Measurements from ENCODE around the gene NR2E3.

Gene NR2E3

DNA sequence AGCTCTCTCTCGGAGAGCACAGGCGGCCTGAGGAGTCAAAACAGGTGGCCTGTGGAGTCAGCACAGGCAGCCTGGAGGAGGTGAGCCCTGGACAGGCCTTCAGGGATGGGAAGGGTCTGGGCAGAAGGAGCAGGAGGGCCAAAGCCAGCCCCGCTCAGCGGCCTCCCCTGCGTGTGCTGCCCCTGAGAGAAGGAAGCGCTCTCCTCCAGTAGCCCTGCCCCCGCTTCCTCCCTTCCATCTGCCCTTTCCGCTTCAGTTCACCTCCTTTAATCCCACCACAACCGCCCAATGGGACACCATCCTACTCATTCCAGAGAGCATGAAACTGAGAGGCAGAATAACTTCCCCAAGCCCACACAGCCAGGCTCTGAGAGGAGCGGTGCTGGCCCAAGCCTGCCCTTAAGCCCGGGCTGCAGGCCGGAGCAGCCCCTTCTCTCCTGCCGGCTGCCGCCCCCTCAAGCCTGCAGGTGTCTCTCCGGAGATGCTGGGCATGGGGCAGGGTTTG, 3.2 kb upstream of the NR2E3 start:
- Histone ChIP-seq H3K27ac (ENCODE audit: low read depth, low read length, severe bottlenecking) (peak overlapping the region; percentile 16), H3K4me3 (ENCODE audit: extremely low read depth, insufficient read depth, low read length, poor library complexity, severe bottlenecking) (no peak overlapping the region), H3K36me3 (ENCODE audit: control insufficient read depth, insufficient read depth, low read length) (no peaks in the 10 kb centered on the region), H3K9me3 (ENCODE audit: control insufficient read depth, low read length) (no peaks in the 10 kb centered on the region), H3K4me1 (ENCODE audit: control insufficient read depth, insufficient read depth, low read length, poor library complexity, severe bottlenecking) (peaks cover 27% of the 10 kb centered on the region)
- 26 to 28% methylated on average over 10 to 12 of the region's 15 CpGs for WGBS, 2 experiments (ENCODE audit: insufficient coverage in 2 of 2)

DNA sequence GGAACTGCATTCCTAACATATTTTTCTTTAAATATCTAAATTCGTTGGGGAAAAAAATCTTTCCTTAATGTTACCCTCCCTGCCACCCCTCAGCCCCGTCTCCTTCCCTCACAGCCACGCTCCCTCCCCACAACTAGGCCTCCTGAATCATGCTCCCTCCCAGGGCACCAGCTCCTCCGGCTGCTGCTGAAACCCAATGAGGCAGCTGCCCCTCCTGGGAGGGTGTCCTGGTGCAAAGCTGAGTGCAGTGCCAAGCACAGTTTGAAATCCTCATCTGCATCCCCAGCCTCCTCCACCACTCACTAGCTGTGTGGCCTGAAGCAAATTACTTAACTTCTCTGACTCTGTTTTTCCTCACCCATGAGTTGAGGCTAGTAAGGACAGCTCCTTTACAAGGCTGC, 2.7 kb upstream of the NR2E3 start:
- H3K27ac ChIP-seq (ENCODE audit: low read depth, low read length, severe bottlenecking): no peak overlapping the region
- 38 to 49% methylated on average over 2 to 4 of the region's 4 CpGs for WGBS, 2 experiments (ENCODE audit: insufficient coverage in 2 of 2)
- no peak overlapping the region for H3K4me3 ChIP-seq (ENCODE audit: extremely low read depth, insufficient read depth, low read length, poor library complexity, severe bottlenecking)
- H3K9me3 ChIP-seq (ENCODE audit: control insufficient read depth, low read length): no peaks in the 10 kb centered on the region
- H3K4me1 ChIP-seq (ENCODE audit: control insufficient read depth, insufficient read depth, low read length, poor library complexity, severe bottlenecking): peaks cover 27% of the 10 kb centered on the region
- no peaks in the 10 kb centered on the region for H3K36me3 ChIP-seq (ENCODE audit: control insufficient read depth, insufficient read depth, low read length)

DNA sequence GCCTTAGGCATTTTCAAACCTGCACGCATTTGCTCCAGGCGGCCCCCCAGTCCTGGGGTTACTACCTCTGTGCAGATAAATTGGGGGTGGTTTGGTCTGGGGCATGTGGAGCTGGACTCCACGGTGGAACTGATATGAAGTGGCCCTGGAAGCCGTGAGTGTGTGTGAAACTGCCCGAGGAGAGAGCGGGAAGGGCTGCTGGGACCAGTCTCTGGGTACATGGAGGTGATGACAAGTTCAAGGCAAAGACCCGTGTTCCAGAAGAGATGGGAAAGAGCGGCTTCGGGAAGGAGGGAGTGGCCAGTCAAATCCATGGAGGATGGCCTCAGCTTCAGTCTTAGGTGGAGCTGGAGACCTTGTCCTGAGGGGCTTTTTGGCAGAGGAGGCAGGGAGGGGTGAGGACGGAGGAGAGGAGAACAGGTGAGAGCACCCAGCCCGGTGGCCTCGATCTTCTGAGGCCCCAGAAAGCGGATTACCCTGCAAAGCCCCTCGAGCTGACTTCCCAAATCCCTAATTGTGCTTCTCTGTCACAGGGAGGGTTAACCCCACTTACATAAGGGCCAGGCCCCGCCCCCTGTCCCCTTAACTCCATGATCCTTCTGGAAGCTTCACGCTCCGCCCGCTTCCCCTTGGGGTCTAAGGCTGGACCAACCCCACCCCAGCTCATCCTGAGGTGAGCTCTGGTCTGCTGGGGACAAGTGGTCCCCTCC, 1.9 kb upstream of the NR2E3 start:
- H3K4me3 ChIP-seq (ENCODE audit: extremely low read depth, insufficient read depth, low read length, poor library complexity, severe bottlenecking): no peak overlapping the region
- peaks cover 27% of the 10 kb centered on the region for H3K4me1 ChIP-seq (ENCODE audit: control insufficient read depth, insufficient read depth, low read length, poor library complexity, severe bottlenecking)
- H3K27ac ChIP-seq (ENCODE audit: low read depth, low read length, severe bottlenecking): no peak overlapping the region
- WGBS, 2 experiments (ENCODE audit: insufficient coverage in 2 of 2): 89 to 92% methylated on average over 12 of the region's 18 CpGs
- no peaks in the 10 kb centered on the region for H3K36me3 ChIP-seq (ENCODE audit: control insufficient read depth, insufficient read depth, low read length)
- no peaks in the 10 kb centered on the region for H3K9me3 ChIP-seq (ENCODE audit: control insufficient read depth, low read length)

DNA sequence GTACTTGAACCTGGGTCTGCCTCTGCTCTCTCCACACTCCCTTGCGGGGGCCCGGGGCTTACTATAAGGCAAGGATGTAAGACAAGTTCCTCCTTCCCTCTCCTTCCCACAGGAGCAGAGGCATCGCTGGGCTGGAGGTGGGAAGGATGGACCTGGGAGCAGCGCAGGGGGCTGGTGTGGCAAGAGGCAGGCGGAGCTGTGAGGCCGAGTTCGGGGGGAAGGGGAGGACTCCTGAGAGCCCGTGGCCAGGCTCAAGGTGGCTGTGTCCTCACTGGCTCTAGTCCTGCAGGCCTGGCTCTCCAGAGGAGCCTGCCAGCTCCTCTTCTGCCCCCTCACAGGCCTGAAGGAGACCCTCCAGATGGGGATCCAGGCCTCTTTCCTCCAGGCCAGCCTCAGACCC, 1.0 kb upstream of the NR2E3 start:
- WGBS, 2 experiments (ENCODE audit: insufficient coverage in 2 of 2): 70 to 72% methylated on average over 2 to 5 of the region's 8 CpGs
- no peak overlapping the region for H3K4me3 ChIP-seq (ENCODE audit: extremely low read depth, insufficient read depth, low read length, poor library complexity, severe bottlenecking)
- no peaks in the 10 kb centered on the region for H3K9me3 ChIP-seq (ENCODE audit: control insufficient read depth, low read length)
- H3K27ac ChIP-seq (ENCODE audit: low read depth, low read length, severe bottlenecking): no peak overlapping the region
- H3K4me1 ChIP-seq (ENCODE audit: control insufficient read depth, insufficient read depth, low read length, poor library complexity, severe bottlenecking): peaks cover 24% of the 10 kb centered on the region
- no peaks in the 10 kb centered on the region for H3K36me3 ChIP-seq (ENCODE audit: control insufficient read depth, insufficient read depth, low read length)

DNA sequence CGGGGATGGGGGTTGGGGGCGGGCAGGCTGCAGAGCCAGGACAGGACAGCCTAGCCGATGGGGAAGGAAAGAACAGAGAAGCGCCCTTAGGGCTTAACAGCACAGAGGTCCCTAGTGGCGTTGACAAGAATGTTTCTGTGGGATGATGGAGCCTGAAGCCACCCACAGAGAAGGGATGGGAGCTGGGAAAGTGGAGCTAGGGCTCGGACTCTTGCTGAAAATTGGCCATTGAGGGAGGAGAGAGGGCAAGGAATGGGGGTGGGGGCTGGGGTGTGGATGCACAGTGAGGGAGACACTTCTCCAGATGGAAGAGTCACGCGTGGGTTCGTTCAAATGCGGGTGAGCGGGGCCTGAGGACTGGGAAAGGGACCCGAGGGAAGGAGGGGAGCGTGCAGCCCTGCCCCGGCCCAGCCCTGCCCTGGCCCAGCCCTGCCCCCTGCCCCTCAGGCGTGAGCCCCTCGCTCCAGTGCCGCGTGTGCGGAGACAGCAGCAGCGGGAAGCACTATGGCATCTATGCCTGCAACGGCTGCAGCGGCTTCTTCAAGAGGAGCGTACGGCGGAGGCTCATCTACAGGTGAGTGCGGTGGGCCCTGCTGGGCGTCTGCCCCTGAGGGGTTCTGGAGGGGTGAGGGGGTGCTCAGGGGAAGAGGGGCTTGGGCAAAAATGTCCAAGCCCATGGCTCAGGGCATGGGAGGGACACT, 832 bp downstream of the NR2E3 start:
- 90 to 91% methylated on average over 24 to 27 of the region's 27 CpGs for WGBS, 2 experiments (ENCODE audit: insufficient coverage in 2 of 2)
- no peaks in the 10 kb centered on the region for H3K36me3 ChIP-seq (ENCODE audit: control insufficient read depth, insufficient read depth, low read length)
- no peaks in the 10 kb centered on the region for H3K9me3 ChIP-seq (ENCODE audit: control insufficient read depth, low read length)
- H3K4me3 ChIP-seq (ENCODE audit: extremely low read depth, insufficient read depth, low read length, poor library complexity, severe bottlenecking): no peak overlapping the region
- H3K27ac ChIP-seq (ENCODE audit: low read depth, low read length, severe bottlenecking): no peak overlapping the region
- peaks cover 23% of the 10 kb centered on the region for H3K4me1 ChIP-seq (ENCODE audit: control insufficient read depth, insufficient read depth, low read length, poor library complexity, severe bottlenecking)

DNA sequence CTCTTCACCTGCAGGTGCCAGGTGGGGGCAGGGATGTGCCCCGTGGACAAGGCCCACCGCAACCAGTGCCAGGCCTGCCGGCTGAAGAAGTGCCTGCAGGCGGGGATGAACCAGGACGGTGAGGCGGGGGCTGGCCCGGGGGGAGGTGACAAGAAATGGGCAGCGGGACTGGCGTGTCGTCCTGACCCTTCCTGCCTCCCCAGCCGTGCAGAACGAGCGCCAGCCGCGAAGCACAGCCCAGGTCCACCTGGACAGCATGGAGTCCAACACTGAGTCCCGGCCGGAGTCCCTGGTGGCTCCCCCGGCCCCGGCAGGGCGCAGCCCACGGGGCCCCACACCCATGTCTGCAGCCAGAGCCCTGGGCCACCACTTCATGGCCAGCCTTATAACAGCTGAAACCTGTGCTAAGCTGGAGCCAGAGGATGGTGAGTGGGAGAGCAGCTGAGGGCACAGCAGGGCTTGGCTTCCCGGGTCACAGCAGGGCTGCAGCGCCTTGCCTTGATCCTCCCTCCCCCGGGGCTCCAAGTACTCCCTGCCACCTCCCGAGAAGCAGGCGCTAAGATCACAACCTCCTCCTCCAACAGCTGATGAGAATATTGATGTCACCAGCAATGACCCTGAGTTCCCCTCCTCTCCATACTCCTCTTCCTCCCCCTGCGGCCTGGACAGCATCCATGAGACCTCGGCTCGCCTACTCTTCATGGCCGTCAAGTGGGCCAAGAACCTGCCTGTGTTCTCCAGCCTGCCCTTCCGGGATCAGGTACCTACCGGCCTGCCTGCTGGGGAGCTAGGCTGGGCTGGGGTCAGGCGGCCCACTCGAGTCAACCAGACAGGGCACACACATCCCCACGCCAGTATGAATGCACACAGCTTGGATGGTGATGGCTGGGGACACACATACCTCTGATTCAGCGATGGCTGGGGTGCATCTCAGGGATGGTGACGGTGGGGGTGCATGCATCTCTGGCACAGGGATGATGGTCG, 1.7 kb downstream of the NR2E3 start:
- H3K36me3 ChIP-seq (ENCODE audit: control insufficient read depth, insufficient read depth, low read length): no peaks in the 10 kb centered on the region
- no peak overlapping the region for H3K4me3 ChIP-seq (ENCODE audit: extremely low read depth, insufficient read depth, low read length, poor library complexity, severe bottlenecking)
- H3K4me1 ChIP-seq (ENCODE audit: control insufficient read depth, insufficient read depth, low read length, poor library complexity, severe bottlenecking): peaks cover 15% of the 10 kb centered on the region
- H3K9me3 ChIP-seq (ENCODE audit: control insufficient read depth, low read length): no peaks in the 10 kb centered on the region
- no peak overlapping the region for H3K27ac ChIP-seq (ENCODE audit: low read depth, low read length, severe bottlenecking)
- 92 to 93% methylated on average over 36 to 37 of the region's 38 CpGs for WGBS, 2 experiments (ENCODE audit: insufficient coverage in 2 of 2)

DNA sequence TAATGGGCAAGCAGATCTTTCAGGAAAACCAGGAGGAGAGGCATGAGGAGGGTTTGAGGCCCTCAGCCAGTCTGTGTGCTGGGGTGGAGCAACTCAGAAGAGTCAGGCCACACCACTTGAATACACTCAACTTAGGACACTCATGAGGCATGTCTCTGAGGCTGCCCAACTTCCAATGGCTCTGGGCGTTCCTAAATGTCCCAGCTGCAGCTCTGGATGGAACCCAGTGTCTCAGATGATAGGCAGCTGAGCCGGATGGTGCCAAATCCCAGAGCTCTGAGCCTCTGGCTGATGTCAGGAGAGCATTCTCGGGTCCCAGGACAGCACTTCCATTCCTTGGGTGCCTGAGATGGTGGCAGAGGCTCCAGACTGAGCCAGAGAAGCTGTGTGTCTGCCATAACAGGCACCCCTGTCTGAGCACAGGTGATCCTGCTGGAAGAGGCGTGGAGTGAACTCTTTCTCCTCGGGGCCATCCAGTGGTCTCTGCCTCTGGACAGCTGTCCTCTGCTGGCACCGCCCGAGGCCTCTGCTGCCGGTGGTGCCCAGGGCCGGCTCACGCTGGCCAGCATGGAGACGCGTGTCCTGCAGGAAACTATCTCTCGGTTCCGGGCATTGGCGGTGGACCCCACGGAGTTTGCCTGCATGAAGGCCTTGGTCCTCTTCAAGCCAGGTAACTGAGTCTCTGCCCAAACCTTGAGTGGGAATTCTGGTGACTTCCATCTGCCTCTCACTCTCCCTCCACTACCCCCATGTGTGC, 2.8 kb downstream of the NR2E3 start:
- H3K27ac ChIP-seq (ENCODE audit: low read depth, low read length, severe bottlenecking): no peak overlapping the region

DNA sequence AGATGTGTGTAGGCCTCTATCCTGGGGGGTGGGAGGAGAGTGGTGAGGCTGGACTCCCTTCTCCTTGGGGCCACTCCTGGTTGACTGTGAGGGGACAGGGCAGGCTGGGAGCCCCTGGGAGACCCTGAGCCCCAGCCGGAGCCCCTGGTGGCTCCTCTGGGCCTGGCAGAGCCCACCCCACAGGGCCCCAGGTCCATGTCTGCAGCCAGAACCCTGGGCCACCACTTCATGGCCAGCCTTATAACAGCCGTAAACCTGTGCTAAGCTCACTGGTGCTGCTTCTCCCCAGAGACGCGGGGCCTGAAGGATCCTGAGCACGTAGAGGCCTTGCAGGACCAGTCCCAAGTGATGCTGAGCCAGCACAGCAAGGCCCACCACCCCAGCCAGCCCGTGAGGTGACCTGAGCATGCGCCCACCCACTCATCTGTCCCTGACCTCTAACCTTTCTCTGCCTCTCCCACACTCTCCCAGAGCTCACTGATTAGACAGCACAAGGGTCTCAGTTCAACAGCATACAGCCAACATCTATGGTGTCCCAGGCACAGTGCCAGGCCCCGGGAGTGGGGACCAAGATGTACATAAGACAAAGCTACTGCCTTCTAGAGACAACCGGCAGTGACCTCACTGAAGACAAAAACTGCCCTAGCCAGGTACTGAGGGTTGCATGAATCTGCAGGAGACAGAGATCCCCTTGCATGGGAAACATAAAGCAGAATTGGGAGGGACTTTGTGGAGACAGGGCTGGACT, 3.5 kb downstream of the NR2E3 start:
- Histone ChIP-seq H3K36me3 (ENCODE audit: control insufficient read depth, insufficient read depth, low read length) (no peaks in the 10 kb centered on the region), H3K4me1 (ENCODE audit: control insufficient read depth, insufficient read depth, low read length, poor library complexity, severe bottlenecking) (peaks cover 2% of the 10 kb centered on the region), H3K27ac (ENCODE audit: low read depth, low read length, severe bottlenecking) (no peak overlapping the region), H3K4me3 (ENCODE audit: extremely low read depth, insufficient read depth, low read length, poor library complexity, severe bottlenecking) (no peak overlapping the region), H3K9me3 (ENCODE audit: control insufficient read depth, low read length) (no peaks in the 10 kb centered on the region)
- 95 to 96% methylated on average over 8 to 9 of the region's 9 CpGs for WGBS, 2 experiments (ENCODE audit: insufficient coverage in 2 of 2)

More for the DNA sequence above, 2.8 kb downstream of the NR2E3 start:
- Histone ChIP-seq H3K9me3 (ENCODE audit: control insufficient read depth, low read length) (no peaks in the 10 kb centered on the region), H3K36me3 (ENCODE audit: control insufficient read depth, insufficient read depth, low read length) (no peaks in the 10 kb centered on the region), H3K4me1 (ENCODE audit: control insufficient read depth, insufficient read depth, low read length, poor library complexity, severe bottlenecking) (peaks cover 4% of the 10 kb centered on the region), H3K4me3 (ENCODE audit: extremely low read depth, insufficient read depth, low read length, poor library complexity, severe bottlenecking) (no peak overlapping the region)
- WGBS, 2 experiments (ENCODE audit: insufficient coverage in 2 of 2): 95 to 96% methylated on average over 15 to 16 of the region's 16 CpGs

DNA sequence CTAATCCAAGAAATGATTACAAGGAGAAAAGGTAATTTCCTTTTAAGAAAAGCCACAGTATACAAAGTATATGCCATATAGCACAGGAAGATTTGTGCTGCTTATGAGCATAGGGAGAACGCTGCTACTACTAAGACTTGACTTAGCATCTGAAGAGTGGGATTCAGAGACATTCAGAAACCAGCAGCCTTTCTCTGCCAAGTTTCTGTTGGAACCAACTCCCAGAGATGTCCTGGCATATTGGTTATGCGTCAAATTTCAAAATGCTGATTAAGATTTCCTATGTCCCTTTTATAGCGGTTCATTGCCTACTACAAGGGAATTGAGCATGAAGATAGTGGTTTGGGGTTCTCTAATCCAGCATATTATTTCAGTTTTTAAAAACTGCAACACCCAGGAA, 4.9 kb downstream of the NR2E3 start:
- WGBS, 2 experiments (ENCODE audit: insufficient coverage in 2 of 2): 83% methylated on average over 1 of the region's 3 CpGs; no CpG with 5 or more reads in 1 of the 2 experiments
- H3K4me3 ChIP-seq (ENCODE audit: extremely low read depth, insufficient read depth, low read length, poor library complexity, severe bottlenecking): no peak overlapping the region

More for the DNA sequence above, 4.9 kb downstream of the NR2E3 start:
- H3K4me1 ChIP-seq (ENCODE audit: control insufficient read depth, insufficient read depth, low read length, poor library complexity, severe bottlenecking): peaks cover 2% of the 10 kb centered on the region
- no peak overlapping the region for H3K27ac ChIP-seq (ENCODE audit: low read depth, low read length, severe bottlenecking)
- H3K9me3 ChIP-seq (ENCODE audit: control insufficient read depth, low read length): no peaks in the 10 kb centered on the region
- H3K36me3 ChIP-seq (ENCODE audit: control insufficient read depth, insufficient read depth, low read length): no peaks in the 10 kb centered on the region

Measured in mesodermal cell (in vitro differentiated cells).